ENCODE results near the gene CCT7. TPM values are rescaled to one million over a fixed set of nuclear protein-coding genes. Genes with fewer than 3 reads are reported as not detected.

CCT7 gene
- 160 and 164 TPM in 2 replicates for total RNA-seq
- total RNA-seq (2013) = 190 TPM
- 80.3 and 94.4 TPM in 2 replicates for polyA plus RNA-seq
- 125 and 130 TPM in 2 replicates for polyA minus RNA-seq

- under 1% methylated on average over 53 of the region's 69 CpGs for WGBS (ENCODE audit: insufficient coverage)
- Mint-ChIP-seq H3K9me3 (ENCODE audit: insufficient read depth) (no peaks in the 10 kb centered on the region), H3K27ac (peak within 1 kb of the TSS; percentile 93), H3K4me3 (peak within 1 kb of the TSS; percentile 99), H3K4me1 (peaks cover 40% of the 10 kb centered on the region), H3K27me3 (no peaks in the 10 kb centered on the region)
- no peaks in the 10 kb centered on the region for H3K27me3 ChIP-seq (replicated peaks in 1 of 4; ENCODE audit: control extremely low read depth in 1 of 4, control insufficient read depth in 3 of 4, insufficient read depth in 4 of 4, low read length in 3 of 4)
- POLR2A ChIA-PET = interaction anchor here (0.6 to 2.2 kb wide), 9 partner anchors 16 to 1221 kb away, joined by 3 to 20 read pairs (median 9); partner anchors contain the start of genes ALMS1, FBXO41, INO80B and SFXN5
- H2AFZ ChIP-seq (ENCODE audit: insufficient read depth, low read depth, low read length, poor library complexity, severe bottlenecking) = peak within 1 kb of the TSS; percentile 99
- H4K20me1 ChIP-seq (ENCODE audit: control insufficient read depth, insufficient read depth, low read length, poor library complexity, severe bottlenecking) = peaks cover 31% of the 10 kb centered on the region
- DNase-seq = peak; percentile 94
- peaks cover 18 to 20% of the 10 kb centered on the region in 2 donors for H3K4me1 ChIP-seq (ENCODE audit: control insufficient read depth in 2 of 2, insufficient read depth in 2 of 2, low read length in 2 of 2)
- peak within 1 kb of the TSS; percentile 87 to 90 for H3K27ac ChIP-seq (ENCODE audit: low read length in 2 of 2)
- H3K36me3 ChIP-seq (replicated peaks in 1 of 2; ENCODE audit: control extremely low read depth in 1 of 2, control insufficient read depth in 1 of 2, extremely low read depth in 1 of 2, insufficient read depth in 2 of 2, low read length in 1 of 2) = peaks cover 6 to 9% of the 10 kb centered on the region in 2 experiments
- peak; percentile 64 for ATAC-seq (ENCODE audit: low read depth)
- intact Hi-C loops (cut with micrococcal nuclease) = loop anchor here (1.0 to 5.0 kb wide), 9 partner anchors 20 to 1723 kb away; partner anchors contain the start of genes ALMS1, AUP1, DQX1 and FBXO41
- H3K9ac ChIP-seq (ENCODE audit: low read length) = peak within 1 kb of the TSS; percentile 75
- H3K4me3 ChIP-seq (ENCODE audit: control extremely low read depth in 1 of 5, extremely low read depth in 1 of 5, insufficient read depth in 1 of 5, low read depth in 2 of 5, low read length in 4 of 5) = peak within 1 kb of the TSS; percentile 89 to 99 (median 94)
- H3K4me2 ChIP-seq (replicated peaks; ENCODE audit: low read depth, low read length, poor library complexity, severe bottlenecking) = peak within 1 kb of the TSS; percentile 99
- peaks cover 42% of the 10 kb centered on the region for H3K79me2 ChIP-seq (ENCODE audit: control insufficient read depth, insufficient read depth, low read length)
- CTCF ChIA-PET = interaction anchor here (0.6 to 3.2 kb wide), 9 partner anchors 11 to 240 kb away, joined by 3 to 24 read pairs (median 4); partner anchors contain the start of gene FBXO41
- H3K9me3 ChIP-seq (ENCODE audit: control extremely low read depth in 1 of 3, control insufficient read depth in 2 of 3, insufficient read depth in 1 of 3, low read length in 2 of 3) = no peaks in the 10 kb centered on the region
- no peak for TF ChIP-seq CTCF (IDR thresholded peaks at IDR 0.05)
- no peak for TF ChIP-seq EZH2 (IDR thresholded peaks at IDR 0.05; ENCODE audit: borderline replicate concordance, insufficient read depth, low read depth, low read length, poor library complexity, severe bottlenecking)
Observed at GRCh38 chr2:73233932-73234832, at the start of gene CCT7. Gene CCT7 (plus strand): TSS chr2:73234308. CDS start chr2:73234379, 71 bp downstream.
